T-helper 17 cell (primary cell): ENCODE measurements around the gene OR6J1. TPM values are rescaled to one million over a fixed set of nuclear protein-coding genes. Genes with fewer than 3 reads are reported as not detected.

Source experiments
- total RNA-seq, 4 donors: library from RNA in 2 of 4; stranded (reverse) in 2 of 4; gene quantifications; one replicate each; pipeline ENCODE4 v1.2.3 and lab custom pipeline; 2022 to 2026

The OR6J1 gene
- total RNA-seq, 2 donors from 2014 or later = not detected

Other genes with a start within 250 kb of the OR6J1 start
- 10 to 100 TPM; 95.4 to 96.0 TPM for gene DAD1, start 55.1 kb downstream of the OR6J1 start, total RNA-seq
- 10 to 100 TPM; 12.3 to 19.0 TPM for gene ABHD4, start 46.1 kb downstream of the OR6J1 start, total RNA-seq
- 100 to 1,000 TPM; 150 to 171 TPM for gene OXA1L, start 122.3 kb upstream of the OR6J1 start, total RNA-seq
- gene SLC7A7, start 171.1 kb upstream of the OR6J1 start, total RNA-seq = 1 to 10 TPM in 1 of 2 donors, under 1 TPM in 1; 0.55 to 3.1 TPM
- 10 to 100 TPM; 36.2 to 44.6 TPM for gene MRPL52, start 185.5 kb upstream of the OR6J1 start, total RNA-seq
- gene MMP14, start 192.2 kb upstream of the OR6J1 start, total RNA-seq = 1 to 10 TPM in 1 of 2 donors, under 1 TPM in 1; 0.85 to 1.0 TPM
- gene LRP10, start 227.4 kb upstream of the OR6J1 start, total RNA-seq = 10 to 100 TPM; 76.9 to 84.5 TPM
- 1 to 10 TPM; 7.2 to 8.7 TPM for gene REM2, start 238.9 kb upstream of the OR6J1 start, total RNA-seq